Thyroid gland (tissue), 4 donors: Measurements from ENCODE around the gene ZMIZ1. TPM values are rescaled to one million over a fixed set of nuclear protein-coding genes. Genes with fewer than 3 reads are reported as not detected.
A peak's percentile ranks its signal among the peaks of the same experiment; 100 is the strongest.

Experiments used
- DNase-seq, 2 donors: peaks; one replicate each; pipeline ENCODE4 v3.0.0-alpha.2; 2019
- H3K27ac ChIP-seq, 3 donors: fragments of 200-600 bp; sonication (generic); 1 replicate in 2 of 3; 2 replicates in 1 of 3; pipeline ENCODE4 v1.5.1; 2016 to 2019; ENCODE audit warnings: mild to moderate bottlenecking in 1 of 3, moderate library complexity in 1 of 3
- H3K27me3 ChIP-seq: fragments of 200-600 bp; sonication (generic); one replicate; pipeline ENCODE4 v1.5.1; 2019
- H3K36me3 ChIP-seq, 2 donors: fragments of 200-600 bp; sonication (generic); one replicate each; pipeline ENCODE4 v1.5.1; 2016 to 2019
- H3K4me1 ChIP-seq, 2 donors: fragments of 200-600 bp; sonication (generic); one replicate each; pipeline ENCODE4 v1.5.1; 2017 to 2019
- H3K4me3 ChIP-seq, 3 donors: fragments of 200-600 bp; sonication (generic); replicated peaks in 1 of 3; 1 replicate in 2 of 3; 2 replicates in 1 of 3; pipeline ENCODE4 v1.5.1; 2016; ENCODE audit warnings: mild to moderate bottlenecking in 1 of 3
- H3K9me3 ChIP-seq: fragments of 200-600 bp; sonication (generic); one replicate; pipeline ENCODE4 v1.5.1; 2017
- POLR2A ChIP-seq, 2 donors: fragments of 450-650 bp; IDR thresholded peaks; one replicate each; pipeline ENCODE4 v1.6.1; 2017; ENCODE audit warnings: antibody characterized with exemption in 2 of 2, mild to moderate bottlenecking in 2 of 2, moderate library complexity in 1 of 2
- WGBS, 2 donors: methylation state at CpG; one replicate each; pipeline ENCODE4 v1.1.5; 2017; 5-methylcytosine and 5-hydroxymethylcytosine counted together
- intact Hi-C: fragments of 100-400 bp; cut with DNase I; formaldehyde crosslinking; loops from one replicate; pipeline ENCODE4 v1.15.1; 2023
- total RNA-seq, 4 donors: library from RNA; depleted of rRNA; stranded (reverse); fragments of >200 nt; gene quantifications; one replicate each; pipeline ENCODE4 v1.2.3, GENCODE V29; 2016
- TF ChIP-seq, protein P1 (sequence below), 6 experiments: fragments of 200-600 bp in 3 of 6; fragments of 450-650 bp in 3 of 6; sonication (generic) in 3 of 6; IDR thresholded peaks; one replicate each; pipeline ENCODE4 v1.5.1; 2016 to 2019; ENCODE audit warnings: antibody characterized with exemption in 6 of 6, mild to moderate bottlenecking in 2 of 6, inconsistent platforms in 1 of 6, moderate library complexity in 1 of 6

The ZMIZ1 gene
- total RNA-seq, 4 donors from 2014 or later: 59.9 to 128 (median 94.4) TPM

- Histone ChIP-seq H3K27me3 (no peaks in the 10 kb centered on the region), H3K4me3 (no peak overlapping the region), H3K4me1 (peaks cover 91 to 97% of the 10 kb centered on the region in 2 donors), H3K9me3 (no peaks in the 10 kb centered on the region), H3K27ac (peak overlapping the region in 1 of 3 donors; percentile 80), H3K36me3 (no peaks in the 10 kb centered on the region)
- intact Hi-C loops: no loop called here
- no peak for DNase-seq
- TF ChIP-seq, protein P1, sequence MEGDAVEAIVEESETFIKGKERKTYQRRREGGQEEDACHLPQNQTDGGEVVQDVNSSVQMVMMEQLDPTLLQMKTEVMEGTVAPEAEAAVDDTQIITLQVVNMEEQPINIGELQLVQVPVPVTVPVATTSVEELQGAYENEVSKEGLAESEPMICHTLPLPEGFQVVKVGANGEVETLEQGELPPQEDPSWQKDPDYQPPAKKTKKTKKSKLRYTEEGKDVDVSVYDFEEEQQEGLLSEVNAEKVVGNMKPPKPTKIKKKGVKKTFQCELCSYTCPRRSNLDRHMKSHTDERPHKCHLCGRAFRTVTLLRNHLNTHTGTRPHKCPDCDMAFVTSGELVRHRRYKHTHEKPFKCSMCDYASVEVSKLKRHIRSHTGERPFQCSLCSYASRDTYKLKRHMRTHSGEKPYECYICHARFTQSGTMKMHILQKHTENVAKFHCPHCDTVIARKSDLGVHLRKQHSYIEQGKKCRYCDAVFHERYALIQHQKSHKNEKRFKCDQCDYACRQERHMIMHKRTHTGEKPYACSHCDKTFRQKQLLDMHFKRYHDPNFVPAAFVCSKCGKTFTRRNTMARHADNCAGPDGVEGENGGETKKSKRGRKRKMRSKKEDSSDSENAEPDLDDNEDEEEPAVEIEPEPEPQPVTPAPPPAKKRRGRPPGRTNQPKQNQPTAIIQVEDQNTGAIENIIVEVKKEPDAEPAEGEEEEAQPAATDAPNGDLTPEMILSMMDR (IDR thresholded peaks at IDR 0.05): no peak
- TF ChIP-seq POLR2A (IDR thresholded peaks at IDR 0.05): no peak
- WGBS, 2 donors: 98 to 100% methylated on average over 2 of the region's 2 CpGs
These were observed 18.1 kb downstream of the ZMIZ1 start for GRCh38 chr10:79086822-79087221.

- Histone ChIP-seq H3K36me3 (no peaks in the 10 kb centered on the region), H3K27ac (peak overlapping the region; percentile 37 to 47 (median 38)), H3K9me3 (no peaks in the 10 kb centered on the region), H3K4me1 (peaks cover 86 to 97% of the 10 kb centered on the region in 2 donors), H3K27me3 (no peaks in the 10 kb centered on the region), H3K4me3 (no peak overlapping the region)
- peak in 1 of 2 donors; percentile 15 for DNase-seq
- TF ChIP-seq, protein P1 (IDR thresholded peaks at IDR 0.05): no peak
- no peak for TF ChIP-seq POLR2A (IDR thresholded peaks at IDR 0.05)
- 73 to 80% methylated on average over 6 of the region's 6 CpGs for WGBS, 2 donors
- intact Hi-C loops: no loop called here
These were observed 19.0 kb downstream of the ZMIZ1 start for GRCh38 chr10:79087721-79088120.

- peak in 1 of 2 donors; percentile 50 for DNase-seq
- no peaks in the 10 kb centered on the region for H3K36me3 ChIP-seq
- no peak for TF ChIP-seq POLR2A (IDR thresholded peaks at IDR 0.05)
- TF ChIP-seq, protein P1 (IDR thresholded peaks at IDR 0.05): no peak
- no peaks in the 10 kb centered on the region for H3K9me3 ChIP-seq
- peaks cover 82 to 97% of the 10 kb centered on the region in 2 donors for H3K4me1 ChIP-seq
- H3K4me3 ChIP-seq: no peak overlapping the region
- WGBS, 2 donors: 62 to 74% methylated on average over 4 to 8 of the region's 8 CpGs
- H3K27me3 ChIP-seq: no peaks in the 10 kb centered on the region
- intact Hi-C loops: no loop called here
- peak overlapping the region; percentile 37 to 47 (median 38) for H3K27ac ChIP-seq
These were observed 19.4 kb downstream of the ZMIZ1 start for GRCh38 chr10:79088176-79088575.

DNA sequence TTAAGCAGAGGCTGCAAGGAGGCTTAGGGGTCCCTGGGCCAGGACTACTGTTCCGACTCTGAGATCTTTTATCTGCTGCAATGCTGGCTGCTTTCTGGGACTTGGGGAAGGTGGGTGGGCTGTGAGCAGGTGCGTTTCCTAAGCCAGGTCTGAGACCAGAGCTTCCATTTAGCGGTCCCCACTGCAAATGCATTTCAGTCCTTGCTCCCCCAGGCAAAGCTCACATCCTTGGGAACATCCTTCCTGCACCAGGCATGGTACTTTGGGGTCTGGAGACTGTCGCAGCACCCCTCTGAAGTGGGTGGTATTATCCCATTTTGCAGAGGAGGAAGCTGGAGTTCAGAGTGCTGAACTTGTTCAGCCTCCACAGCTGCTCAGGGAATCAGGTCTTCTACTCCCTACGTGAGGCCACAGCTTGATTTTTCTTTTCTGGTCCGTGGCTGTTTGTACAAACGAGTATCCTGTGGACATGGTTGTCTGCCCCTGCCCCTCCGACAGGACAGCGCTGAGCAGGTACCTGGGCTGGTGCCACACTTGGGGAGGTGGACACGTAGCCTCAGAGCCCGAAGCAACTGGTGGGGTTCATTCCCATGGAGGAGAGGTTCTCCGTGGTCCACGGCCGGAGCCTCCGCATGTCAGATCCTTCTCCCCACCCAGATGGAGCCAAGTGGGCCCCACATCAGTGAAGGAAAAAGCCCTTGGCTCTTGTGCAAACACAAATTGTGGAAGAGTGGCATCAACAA, 20.0 kb downstream of the ZMIZ1 start:
- peak overlapping the region; percentile 16 to 38 (median 28) for H3K27ac ChIP-seq
- H3K4me3 ChIP-seq: no peak overlapping the region
- H3K4me1 ChIP-seq: peaks cover 80 to 97% of the 10 kb centered on the region in 2 donors
- intact Hi-C loops: no loop called here
- 46 to 55% methylated on average over 7 to 13 of the region's 15 CpGs for WGBS, 2 donors
- no peaks in the 10 kb centered on the region for H3K36me3 ChIP-seq
- H3K9me3 ChIP-seq: no peaks in the 10 kb centered on the region
- no peaks in the 10 kb centered on the region for H3K27me3 ChIP-seq
- no peak for TF ChIP-seq POLR2A (IDR thresholded peaks at IDR 0.05)
- TF ChIP-seq, protein P1 (IDR thresholded peaks at IDR 0.05): no peak
- peak; percentile 39 to 56 for DNase-seq

GRCh38 chr10:79089632-79090031, 20.9 kb downstream of the ZMIZ1 start:
- Histone ChIP-seq H3K36me3 (no peaks in the 10 kb centered on the region), H3K9me3 (no peaks in the 10 kb centered on the region), H3K4me1 (peaks cover 80 to 97% of the 10 kb centered on the region in 2 donors), H3K27ac (no peak overlapping the region), H3K4me3 (no peak overlapping the region), H3K27me3 (no peaks in the 10 kb centered on the region)
- WGBS, 2 donors: 91 to 93% methylated on average over 8 of the region's 8 CpGs
- no peak for DNase-seq
- intact Hi-C loops: no loop called here
- TF ChIP-seq, protein P1 (IDR thresholded peaks at IDR 0.05): no peak
- no peak for TF ChIP-seq POLR2A (IDR thresholded peaks at IDR 0.05)
